ENCODE measurements around the gene NELFCD. TPM values are rescaled to one million over a fixed set of nuclear protein-coding genes. Genes with fewer than 3 reads are reported as not detected.

NELFCD gene
- polyA plus RNA-seq, 3 donors, result 122 to 139 (median 135) TPM

DNA sequence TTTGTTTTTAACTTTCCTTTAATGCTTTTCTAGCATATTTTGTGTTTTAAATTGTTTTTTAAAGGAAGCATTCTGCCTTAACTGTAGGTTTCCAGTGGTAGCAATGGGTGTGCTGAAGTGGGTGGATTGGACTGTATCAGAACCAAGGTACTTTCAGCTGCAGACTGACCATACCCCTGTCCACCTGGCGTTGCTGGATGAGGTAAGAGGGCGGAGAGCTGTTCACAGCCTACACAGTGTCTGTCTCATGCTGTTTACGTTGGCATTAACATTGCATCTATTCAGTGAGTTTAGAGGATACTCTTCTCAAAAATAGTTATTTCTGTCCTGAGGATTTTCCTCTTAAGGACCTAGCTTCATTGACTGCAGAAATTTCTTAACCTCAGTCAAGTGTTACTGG lies 11.9 kb downstream of the NELFCD start:
- no peak for DNase-seq (ENCODE audit: low read depth in 3 of 3, low spot score in 2 of 3)

DNA sequence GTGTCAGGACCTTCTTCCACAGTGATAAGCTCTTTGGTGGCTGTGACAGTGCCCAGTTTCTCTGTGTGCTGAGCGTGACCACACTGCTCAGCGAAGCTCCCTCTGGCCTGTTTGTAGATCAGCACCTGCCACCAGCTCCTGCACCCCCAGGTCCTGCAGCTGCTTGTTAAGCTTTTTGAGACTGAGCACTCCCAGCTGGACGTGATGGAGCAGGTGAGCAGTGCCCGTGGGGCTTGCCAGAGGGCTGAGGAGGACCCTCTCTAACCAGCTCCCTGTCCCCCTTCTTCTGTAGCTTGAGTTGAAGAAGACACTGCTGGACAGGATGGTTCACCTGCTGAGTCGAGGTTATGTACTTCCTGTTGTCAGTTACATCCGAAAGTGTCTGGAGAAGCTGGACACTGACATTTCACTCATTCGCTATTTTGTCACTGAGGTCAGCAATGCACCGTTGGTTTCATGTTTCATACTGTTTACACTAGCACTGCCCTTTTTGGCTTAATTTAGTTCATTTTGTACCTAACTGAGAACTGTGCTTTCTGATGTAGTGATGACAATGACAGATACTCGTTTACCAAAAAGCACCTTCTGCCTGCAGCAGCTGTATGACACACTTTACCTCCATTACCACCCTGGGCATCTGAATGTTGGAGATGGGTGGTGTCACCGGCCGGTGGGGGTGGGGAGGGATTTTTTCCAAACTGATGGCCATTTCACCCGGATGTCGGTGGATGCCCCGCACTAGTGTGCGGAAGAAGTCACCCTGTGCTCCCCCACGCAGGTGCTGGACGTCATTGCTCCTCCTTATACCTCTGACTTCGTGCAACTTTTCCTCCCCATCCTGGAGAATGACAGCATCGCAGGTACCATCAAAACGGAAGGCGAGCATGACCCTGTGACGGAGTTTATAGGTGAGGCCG lies 12.5 kb downstream of the NELFCD start:
- DNase-seq (ENCODE audit: low read depth in 3 of 3, low spot score in 2 of 3), result no peak

DNA sequence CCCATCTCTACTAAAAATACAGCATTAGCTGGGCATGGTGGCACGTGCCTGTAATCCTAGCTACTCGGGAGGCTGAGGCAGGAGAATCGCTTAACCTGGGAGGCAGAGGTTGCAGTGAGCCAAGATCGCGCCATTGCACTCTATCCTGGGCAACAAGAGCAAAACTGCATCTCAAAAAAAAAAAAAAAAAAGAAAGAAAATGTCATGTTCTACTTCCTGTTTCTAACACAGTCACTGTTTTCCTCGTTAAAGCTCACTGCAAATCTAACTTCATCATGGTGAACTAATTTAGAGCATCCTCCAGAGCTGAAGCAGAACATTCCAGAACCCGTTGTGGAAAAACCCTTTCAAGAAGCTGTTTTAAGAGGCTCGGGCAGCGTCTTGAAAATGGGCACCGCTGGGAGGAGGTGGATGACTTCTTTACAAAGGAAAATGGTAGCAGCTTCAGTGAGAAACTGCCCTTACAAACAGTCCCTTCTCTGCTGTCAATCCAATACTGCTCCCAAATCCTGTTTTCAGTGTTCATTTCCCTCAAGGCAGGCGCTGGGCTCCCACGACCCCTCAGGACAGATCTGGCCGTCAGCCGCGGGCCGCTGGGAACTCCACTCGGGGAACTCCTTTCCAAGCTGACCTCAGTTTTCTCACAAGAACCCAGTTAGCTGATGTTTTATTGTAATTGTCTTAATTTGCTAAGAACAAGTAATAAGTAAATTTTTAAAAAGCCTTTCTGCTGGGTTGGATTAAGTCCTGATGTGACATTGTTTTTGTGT lies 13.5 kb downstream of the NELFCD start:
- DNase-seq (ENCODE audit: low read depth in 3 of 3, low spot score in 2 of 3), result no peak

DNA sequence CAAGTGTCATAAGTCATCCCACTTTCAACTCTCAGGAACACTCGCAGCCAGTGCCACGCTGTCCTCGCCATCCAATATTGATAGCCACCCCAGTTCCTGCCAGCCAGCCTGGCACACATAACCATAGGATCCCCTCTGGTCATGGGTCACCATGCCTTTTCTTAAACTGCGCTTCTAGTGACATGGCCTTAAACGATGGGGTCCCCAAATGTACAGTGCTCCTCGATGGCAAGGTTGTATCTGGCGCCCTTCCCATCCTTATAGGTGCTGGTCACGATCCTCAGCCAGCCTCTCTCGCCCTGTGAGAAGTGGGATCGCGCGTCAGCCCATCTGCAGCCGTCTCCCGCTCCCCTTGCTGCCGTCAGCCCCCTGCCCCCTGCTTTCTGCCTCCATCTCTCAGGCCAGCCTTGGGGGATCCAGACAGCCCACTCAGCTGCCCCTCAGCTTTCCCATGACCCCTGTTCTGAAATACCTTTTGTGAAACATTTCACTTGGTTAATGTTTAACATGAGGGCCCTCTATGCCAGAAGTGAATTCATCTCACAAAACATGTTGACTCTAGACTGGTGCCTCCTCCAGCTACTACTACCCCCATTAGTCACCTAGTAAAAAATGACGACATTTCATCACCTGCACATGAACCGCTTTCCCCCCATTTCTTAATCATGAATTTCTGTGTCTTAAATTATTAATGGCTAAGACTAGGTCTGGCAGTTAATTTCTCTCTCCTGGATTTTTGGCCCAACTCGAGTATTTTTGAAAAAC lies 14.6 kb downstream of the NELFCD start:
- DNase-seq (ENCODE audit: low read depth in 3 of 3, low spot score in 2 of 3), result no peak

DNA sequence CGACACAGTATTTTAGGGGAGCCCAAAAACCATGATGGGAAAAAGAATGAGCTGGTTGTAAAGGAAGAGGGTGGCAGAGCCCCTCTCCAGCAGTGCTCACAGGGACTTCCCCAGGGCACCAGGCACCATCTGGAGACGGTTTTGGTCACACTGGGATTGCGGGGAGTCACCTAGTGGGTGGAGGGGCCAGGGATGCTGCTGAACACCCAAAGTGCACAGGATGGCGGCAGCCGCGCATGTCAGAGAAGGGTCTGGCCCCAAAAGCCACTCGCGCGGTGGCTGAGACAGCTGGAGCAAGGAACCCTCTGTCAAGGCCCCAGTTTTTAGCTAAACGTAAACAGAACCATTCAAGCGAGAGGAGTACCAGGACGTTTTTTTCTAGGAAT lies 15.2 kb downstream of the NELFCD start:
- no peak for DNase-seq (ENCODE audit: low read depth in 3 of 3, low spot score in 2 of 3)

DNA sequence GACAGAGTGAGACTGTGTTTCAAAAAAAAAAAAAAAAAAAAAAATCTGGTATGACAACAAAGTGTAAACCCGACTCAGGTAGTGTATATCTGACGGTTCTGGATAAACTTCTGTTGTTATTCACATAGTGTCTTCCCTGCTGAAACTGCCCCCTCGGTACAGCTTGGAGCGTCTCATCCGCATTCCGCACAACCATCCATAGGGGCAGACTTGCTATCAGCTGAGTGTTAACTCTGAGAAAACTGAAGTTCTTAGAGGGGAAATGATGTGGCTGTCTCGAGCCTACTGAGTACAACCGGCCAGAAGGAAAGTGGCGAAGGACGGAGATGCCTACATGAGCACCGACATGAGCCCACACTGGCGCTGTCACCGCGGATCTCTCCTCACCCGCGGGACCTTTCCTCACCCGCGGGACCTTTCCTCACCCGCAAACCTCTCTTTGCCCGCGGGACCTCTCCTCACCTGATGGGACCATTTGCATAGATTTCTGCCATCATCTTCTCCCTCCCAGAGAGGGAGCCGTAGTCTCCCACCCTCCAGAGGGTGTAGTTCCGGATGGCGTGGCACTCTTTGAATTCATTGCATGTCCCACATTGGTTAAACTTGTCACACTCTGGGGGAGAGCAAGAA lies 16.2 kb downstream of the NELFCD start:
- no peak for DNase-seq (ENCODE audit: low read depth in 3 of 3, low spot score in 2 of 3)

- no peak for DNase-seq (ENCODE audit: low read depth in 3 of 3, low spot score in 2 of 3)
Measured at GRCh38 chr20:58998656-58999055, 17.6 kb downstream of the NELFCD start.

DNA sequence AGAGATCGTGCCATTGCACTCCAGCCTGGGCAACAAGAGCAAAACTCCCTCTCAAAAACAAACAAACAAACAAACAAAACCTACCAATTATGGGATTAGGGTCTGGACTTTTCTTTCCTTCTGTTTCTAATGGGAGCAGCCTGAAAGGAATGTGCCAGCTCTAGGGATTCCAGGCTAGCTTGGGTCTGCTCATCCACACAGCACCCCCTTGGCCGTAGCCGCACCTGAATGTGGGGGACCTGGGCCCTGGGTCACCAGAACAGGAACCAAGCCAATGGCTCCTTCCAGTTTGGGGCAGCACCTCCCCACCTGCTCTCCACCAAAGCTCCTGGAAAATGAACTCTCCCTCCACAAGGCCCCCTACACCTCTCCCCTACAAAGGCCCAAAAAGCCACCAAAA lies 19.3 kb downstream of the NELFCD start:
- no peak for DNase-seq (ENCODE audit: low read depth in 3 of 3, low spot score in 2 of 3)

GRCh38 chr20:59001068-59001448 lies 20.0 kb downstream of the NELFCD start:
- no peak for DNase-seq (ENCODE audit: low read depth in 3 of 3, low spot score in 2 of 3)

DNA sequence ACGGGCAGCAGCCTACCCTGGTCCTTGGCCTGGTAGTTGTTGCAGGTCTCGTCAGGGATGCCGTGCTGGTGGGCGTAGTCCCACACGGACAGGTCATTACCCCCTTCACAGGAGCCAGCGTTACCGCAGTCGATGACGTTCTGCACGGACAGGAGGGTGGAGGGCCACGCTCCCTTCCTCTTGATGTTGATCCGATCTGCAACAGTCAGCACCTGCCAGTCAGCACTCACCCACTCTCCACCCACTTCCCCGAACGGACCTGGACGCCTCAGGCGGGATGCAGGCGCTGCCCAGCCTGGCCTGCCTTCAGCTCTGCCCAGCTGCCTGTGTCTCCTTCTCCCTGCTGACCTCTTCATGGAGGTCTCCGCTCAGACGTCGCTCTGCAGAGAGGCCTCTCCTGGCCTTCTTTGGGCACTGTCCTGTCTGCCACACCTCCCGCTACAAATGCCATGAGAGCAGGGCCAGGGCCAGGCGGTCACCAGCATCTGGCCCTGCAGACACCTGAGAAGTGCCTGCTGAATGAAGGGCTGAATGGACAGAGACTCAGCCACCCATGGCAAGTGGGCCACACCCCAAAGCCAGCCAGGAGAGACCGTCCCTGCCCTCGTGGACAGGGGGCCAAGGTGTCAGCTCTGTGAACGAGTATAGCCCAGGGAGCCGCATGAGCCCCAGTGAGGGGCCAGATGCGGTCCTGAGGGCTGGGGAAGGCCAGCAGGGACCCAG lies 20.6 kb downstream of the NELFCD start:
- no peak for DNase-seq (ENCODE audit: low read depth in 3 of 3, low spot score in 2 of 3)

- DNase-seq (ENCODE audit: low read depth in 3 of 3, low spot score in 2 of 3), result no peak
Measured at GRCh38 chr20:59002388-59002787, 21.3 kb downstream of the NELFCD start.

DNA sequence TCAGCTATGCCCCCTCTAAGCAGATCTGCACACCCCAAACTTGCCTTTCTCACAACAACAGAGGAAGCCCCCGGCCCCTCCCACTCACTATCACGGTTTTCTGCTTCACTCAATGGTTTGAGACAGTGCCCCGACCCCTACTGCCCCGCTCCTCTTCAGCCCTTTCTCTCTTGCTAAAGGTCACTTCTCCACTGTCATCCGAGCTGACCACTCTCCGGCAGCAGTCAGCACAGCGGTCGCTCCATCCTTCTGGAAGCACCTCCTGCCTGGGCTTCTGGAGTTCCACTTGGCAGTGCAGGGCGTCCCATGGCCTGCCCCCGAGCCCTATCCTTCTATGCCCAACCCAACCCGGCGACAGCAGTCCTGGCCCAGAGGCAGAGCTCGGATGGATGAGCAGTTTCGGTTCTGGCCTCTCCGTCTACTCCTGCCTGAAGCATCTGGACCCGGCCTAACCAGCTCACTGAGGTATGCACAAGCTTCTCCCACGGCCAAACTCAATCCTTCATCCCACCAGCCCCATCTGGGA lies 21.9 kb downstream of the NELFCD start:
- no peak for DNase-seq (ENCODE audit: low read depth in 3 of 3, low spot score in 2 of 3)

DNA sequence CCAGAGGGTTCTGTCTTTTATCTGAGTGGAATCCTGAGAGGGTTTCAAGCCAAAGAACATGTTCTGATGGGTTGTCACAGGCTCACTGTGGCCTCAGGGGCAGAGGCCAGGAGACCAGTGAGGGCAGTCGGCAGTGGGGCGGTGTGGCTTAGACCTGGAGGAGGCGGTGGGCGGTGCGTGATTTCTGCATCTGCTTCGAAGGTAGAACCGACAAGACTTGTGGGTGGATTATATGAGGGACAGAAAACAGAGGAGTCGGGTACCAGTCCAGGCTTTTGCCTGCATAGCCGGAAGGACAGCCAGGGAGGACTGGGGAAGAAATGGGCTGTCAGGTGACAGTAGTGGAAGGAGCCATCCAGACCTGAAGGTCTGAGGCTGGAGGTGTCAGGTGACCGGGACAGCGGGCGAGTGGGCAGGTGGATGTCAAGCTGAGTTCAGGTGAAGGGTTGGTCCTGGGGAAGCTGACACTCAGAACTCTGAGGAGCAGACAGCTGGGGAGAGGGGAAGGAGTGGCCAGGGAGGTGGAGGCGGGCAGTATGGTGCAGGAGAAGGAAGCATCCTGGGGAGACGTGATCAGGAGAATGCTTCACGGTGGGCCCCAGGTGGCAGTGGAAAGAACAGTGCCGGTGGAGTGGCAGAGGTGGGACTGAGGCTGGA lies 22.9 kb downstream of the NELFCD start:
- no peak for DNase-seq (ENCODE audit: low read depth in 3 of 3, low spot score in 2 of 3)

DNA sequence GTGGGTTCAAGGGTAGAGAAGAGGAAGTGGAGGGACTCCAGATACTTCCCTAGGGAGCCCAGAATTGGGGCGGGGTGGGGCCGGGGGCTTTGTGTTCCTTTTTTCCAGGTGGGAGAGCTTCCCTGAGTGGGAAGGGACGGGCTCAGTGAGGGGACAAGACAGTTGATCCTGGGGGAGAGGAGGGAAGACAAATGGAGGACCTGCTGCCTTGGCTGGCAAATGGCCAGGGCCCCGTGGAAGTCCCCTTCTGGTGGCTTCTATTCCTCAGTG lies 23.4 kb downstream of the NELFCD start:
- DNase-seq (ENCODE audit: low read depth in 3 of 3, low spot score in 2 of 3), result no peak

DNA sequence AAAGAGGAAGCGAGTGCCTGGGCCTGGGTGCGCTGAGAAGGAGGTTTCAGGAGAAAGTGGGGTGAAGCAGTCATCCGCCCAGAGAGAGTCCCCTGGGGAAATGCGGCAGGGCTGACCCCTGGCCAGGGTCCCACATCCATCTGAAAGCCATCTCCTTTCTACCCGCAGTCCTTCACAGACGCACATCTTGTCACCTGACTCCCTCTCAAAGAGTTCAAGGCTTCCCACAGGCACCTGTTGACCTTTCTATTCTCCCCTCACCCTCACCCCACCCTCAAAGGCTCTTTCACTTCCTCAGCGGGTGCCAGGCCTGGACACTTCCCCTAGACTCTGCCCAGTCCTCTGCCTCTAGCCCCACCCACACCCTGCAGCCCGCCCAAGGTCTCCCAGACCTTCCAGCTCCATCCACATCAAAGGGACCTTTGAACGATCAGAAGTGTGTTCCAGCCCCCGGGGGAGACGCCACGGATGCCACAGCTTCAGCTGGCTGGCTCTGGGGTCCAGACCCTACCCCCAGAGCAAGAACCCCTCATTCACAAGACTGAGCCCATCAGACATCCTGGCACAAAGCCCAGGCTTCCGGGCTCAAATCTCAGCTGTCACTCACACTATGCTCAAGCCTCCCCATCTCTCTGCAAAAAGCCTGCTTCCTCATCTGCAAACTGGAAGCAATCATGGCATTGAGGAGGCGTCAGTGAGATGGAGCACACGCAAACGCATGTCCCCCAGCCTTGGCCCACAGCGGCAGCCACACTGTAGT lies 23.9 kb downstream of the NELFCD start:
- no peak for DNase-seq (ENCODE audit: low read depth in 3 of 3, low spot score in 2 of 3)

- no peak for DNase-seq (ENCODE audit: low read depth in 3 of 3, low spot score in 2 of 3)
Measured at GRCh38 chr20:59005523-59006166, 24.6 kb downstream of the NELFCD start.

DNA sequence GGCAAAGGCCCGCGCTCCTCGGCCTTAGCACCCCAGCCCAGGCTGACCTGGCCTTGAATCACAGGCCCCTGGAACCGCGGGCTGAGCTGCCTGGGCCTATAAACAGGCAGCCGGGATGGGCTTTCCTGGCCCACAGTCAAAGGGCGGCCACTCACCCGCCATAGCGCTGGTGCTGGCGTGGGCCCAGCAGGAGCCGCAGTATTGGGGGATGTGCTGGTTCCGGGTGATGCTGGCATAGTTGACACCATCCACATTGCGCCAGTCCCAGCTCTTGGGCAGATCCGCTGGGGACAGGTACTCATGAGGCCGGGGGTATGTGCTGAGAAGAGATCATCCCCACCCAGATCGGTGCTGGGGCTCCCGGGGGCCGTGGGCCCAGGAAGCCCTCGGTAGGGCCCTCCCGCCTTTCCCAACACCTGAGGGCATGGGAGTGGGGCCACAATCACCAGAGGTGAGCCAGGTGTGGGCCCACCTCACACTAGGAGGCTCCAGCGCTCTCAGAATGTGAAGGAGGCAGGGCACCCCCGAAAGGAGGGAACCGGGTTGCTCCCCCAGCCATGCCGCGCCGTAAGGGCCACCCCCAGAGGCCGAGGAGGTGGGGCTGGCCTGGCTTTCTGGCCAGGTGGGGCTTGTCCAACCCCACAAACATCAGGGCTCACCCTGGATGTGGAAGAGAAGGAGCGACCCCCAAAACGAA lies 25.3 kb downstream of the NELFCD start:
- DNase-seq (ENCODE audit: low read depth in 3 of 3, low spot score in 2 of 3), result no peak
